Stimulated activated CD4-positive, alpha-beta T cell treated with anti-CD3 and anti-CD28 coated beads, Interleukin-15, amount 100 ng/mL, for 48 hours (primary cell): ENCODE results near the gene SPRED3.
"Not testable (repeated sequence)": the region's sequence is repeated elsewhere in the genome, so short reads cannot be mapped to it uniquely, and the experiment has no call there.

ENCODE experiments used
- DNase-seq, 2 donors: peaks; one replicate each; pipeline ENCODE4 v3.0.0-alpha.2; 2020; ENCODE audit warnings: low read depth in 2 of 2

SPRED3 gene

GRCh38 chr19:38389957-38390924 lies 1.7 kb downstream of the SPRED3 start:
- DNase-seq = no peak

GRCh38 chr19:38391911-38392464 lies 3.5 kb downstream of the SPRED3 start:
- no peak for DNase-seq

- no peak for DNase-seq
Observed at GRCh38 chr19:38392707-38393308, 4.3 kb downstream of the SPRED3 start.

GRCh38 chr19:38394488-38394887 lies 6.0 kb downstream of the SPRED3 start:
- DNase-seq = peak; percentile 70 to 82

DNA sequence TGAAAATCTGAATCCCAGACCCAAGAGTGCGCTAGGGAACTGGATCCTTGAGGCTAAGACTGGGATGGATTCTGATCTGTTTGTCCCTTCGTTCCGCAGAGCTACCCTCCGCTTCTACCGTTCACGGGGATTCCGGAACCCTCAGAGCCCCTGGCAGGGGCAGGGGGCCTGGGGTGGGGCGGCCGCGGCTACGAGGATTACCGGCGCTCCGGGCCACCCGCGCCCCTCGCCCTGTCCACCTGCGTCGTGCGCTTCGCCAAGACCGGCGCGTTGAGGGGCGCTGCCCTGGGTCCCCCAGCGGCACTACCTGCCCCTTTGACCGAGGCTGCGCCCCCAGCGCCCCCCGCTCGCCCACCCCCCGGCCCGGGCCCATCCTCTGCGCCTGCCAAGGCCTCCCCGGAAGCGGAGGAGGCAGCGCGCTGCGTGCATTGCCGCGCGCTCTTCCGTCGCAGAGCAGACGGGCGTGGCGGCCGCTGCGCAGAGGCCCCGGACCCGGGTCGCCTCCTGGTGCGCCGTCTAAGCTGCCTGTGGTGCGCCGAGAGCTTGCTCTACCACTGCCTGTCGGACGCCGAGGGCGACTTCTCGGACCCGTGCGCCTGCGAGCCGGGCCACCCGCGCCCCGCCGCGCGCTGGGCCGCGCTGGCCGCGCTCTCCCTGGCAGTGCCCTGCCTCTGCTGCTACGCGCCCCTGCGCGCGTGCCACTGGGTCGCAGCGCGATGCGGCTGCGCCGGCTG lies 7.1 kb downstream of the SPRED3 start:
- no peak for DNase-seq

- no peak for DNase-seq
Observed at GRCh38 chr19:38399081-38399480, 10.6 kb downstream of the SPRED3 start.

DNA sequence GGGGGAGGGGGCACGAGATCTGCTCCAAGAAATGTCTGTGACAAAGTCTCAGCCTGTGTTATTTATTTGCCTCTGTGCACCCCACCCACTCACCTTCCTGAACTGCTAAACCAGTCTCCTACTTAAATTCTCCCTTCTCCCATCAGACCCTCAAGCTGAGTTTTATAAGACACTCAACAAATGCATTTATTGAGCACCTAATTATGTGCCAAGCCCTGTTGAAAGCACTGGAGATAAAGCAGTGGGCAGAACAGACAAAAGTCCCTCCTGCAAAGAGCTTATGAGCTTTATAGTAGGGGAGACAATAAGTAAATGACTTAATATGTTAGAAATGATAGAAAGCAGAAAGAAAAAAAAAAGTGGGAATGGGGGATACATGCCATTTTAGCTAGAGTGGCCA lies 11.0 kb downstream of the SPRED3 start:
- no peak for DNase-seq

- no peak for DNase-seq
Observed at GRCh38 chr19:38400361-38400760, 11.9 kb downstream of the SPRED3 start.

DNA sequence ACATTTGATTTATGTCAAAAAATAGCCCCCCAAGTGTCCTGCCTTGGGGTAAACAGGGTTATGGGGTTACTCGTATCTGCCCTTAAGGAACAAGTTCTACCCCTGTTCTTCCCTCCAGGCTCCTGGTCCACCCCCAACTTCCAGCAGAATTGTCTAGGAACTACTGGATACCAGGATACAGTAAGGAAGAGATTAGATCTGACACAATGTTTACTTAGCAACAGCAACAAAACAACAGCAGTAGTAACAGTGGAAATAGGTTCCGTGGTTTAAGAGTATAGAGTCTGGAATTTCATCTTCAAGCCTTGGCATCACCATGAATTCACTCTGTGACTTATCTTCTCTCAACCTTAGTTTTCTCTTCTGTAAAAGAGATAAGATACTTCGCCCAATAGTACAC lies 12.7 kb downstream of the SPRED3 start:
- DNase-seq = no peak

GRCh38 chr19:38402623-38402966 lies 14.1 kb downstream of the SPRED3 start:
- DNase-seq = no peak

DNA sequence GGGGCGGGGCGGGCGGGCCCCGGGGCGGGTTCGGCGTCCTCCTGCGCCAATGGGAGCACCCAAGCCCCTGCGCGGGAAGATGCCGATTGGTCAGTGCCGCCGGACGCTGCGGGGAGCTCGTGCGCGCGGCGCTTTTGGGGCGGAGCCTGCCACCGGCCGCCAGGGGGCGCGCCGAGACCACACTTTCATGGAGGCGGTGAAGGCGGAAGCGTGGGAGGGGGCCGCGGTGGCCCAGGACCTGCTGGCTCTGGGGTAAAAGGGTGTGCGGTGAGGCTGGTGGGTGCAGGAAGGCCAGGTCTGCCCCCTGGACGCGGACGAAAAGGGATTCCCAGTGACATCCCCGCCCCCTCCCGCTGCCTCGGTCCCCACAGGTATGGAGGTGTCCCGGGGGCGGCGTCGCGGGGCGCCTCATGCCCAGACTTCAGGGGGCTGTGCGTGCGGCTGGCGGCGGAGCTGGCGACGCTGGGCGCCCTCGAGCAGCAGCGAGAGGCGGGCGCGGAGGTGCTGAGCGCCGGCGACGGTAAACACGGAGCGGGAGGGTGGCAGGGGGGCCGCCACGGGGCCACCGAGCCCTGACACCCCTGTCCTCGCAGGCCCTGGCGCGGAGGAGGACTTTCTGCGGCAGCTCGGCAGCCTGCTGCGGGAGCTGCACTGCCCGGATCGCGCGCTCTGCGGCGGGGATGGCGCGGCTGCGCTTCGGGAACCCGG lies 14.6 kb downstream of the SPRED3 start, which contains the start of gene FAM98C:
TSS of gene FAM98C (plus strand) at position 127 of the 708 bp plus-strand sequence. CDS start at position 188, 61 bp downstream.
- peak; percentile 95 to 96 for DNase-seq

DNA sequence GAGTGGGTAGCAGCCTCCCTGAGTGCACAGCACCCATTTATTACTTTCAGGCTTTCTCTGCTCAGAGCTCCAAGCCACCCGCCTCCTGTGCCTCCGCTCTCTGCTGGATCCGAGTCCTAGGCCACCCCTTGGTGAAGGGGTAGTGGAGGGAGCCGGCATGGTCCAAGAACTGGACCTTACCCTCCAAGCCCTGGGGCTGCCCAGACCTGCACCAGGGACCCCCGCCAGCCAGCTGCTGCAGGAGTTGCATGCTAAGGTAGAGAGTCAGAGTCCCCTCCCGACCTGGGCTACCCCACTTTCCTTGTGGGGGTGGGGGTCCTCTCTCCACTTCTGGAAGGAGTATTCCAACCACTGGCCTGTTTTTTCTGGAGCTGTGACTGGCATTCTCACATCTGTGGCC lies 16.4 kb downstream of the SPRED3 start:
- DNase-seq = no peak

GRCh38 chr19:38405276-38405675 lies 16.8 kb downstream of the SPRED3 start:
- DNase-seq = no peak

DNA sequence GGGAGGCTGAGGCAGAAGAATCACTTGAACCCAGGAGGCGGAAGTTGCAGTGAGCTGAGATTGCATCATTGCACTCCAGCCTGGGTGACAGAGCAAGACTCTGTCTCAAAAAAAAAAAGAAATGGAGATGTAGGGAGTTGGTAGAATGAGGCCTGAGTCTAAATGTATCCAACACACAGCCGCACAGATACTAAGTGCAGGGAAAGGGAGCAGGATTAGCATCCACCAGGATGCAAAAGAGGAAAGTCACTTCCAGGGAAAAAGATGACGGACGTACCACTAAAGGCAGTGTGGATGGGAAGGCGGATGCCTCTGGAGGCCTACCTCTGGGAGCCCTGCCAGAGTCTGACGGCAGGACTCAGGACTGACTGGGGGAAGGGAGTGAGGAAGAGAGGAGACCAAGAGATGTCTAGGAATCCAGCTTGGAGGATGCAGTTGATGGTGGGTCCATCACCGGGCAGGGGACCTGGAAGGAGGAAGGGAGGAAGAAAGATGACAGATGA lies 21.2 kb downstream of the SPRED3 start:
- DNase-seq = no peak

- DNase-seq = not testable (repeated sequence)
Observed at GRCh38 chr19:38410407-38410806, 21.9 kb downstream of the SPRED3 start.

GRCh38 chr19:38411041-38411712 lies 22.7 kb downstream of the SPRED3 start:
- no peak for DNase-seq

- DNase-seq = not testable (repeated sequence)
Observed at GRCh38 chr19:38411898-38412297, 23.4 kb downstream of the SPRED3 start.

- no peak for DNase-seq
Observed at GRCh38 chr19:38412491-38412890, 24.0 kb downstream of the SPRED3 start.

- DNase-seq = no peak
Observed at GRCh38 chr19:38412961-38413360, 24.5 kb downstream of the SPRED3 start.

GRCh38 chr19:38413416-38413815 lies 24.9 kb downstream of the SPRED3 start:
- no peak for DNase-seq

GRCh38 chr19:38417146-38417543 lies 28.6 kb downstream of the SPRED3 start:
- DNase-seq = no peak
